ENCODE data around the gene HECTD4.

DNA sequence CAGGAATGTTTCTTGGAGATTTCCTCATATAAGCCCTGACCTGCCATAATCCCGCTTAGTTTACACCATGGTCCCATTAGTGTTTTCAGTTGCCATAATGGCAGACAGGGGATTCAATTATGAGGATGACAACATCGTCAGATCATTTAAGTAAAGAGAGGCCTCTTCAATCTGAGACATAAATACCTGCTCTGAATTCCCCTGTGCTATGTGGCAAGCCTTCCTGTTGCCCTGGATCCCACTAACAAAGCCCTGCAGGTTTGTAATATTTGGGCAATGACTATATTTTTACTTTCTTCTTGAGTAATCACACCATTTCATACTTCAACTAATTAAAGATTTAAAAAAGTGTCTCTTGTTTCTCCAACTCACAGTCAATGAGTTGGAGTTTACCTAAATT is 147.9 kb downstream of the HECTD4 start:
- TF ChIP-seq, protein P1, sequence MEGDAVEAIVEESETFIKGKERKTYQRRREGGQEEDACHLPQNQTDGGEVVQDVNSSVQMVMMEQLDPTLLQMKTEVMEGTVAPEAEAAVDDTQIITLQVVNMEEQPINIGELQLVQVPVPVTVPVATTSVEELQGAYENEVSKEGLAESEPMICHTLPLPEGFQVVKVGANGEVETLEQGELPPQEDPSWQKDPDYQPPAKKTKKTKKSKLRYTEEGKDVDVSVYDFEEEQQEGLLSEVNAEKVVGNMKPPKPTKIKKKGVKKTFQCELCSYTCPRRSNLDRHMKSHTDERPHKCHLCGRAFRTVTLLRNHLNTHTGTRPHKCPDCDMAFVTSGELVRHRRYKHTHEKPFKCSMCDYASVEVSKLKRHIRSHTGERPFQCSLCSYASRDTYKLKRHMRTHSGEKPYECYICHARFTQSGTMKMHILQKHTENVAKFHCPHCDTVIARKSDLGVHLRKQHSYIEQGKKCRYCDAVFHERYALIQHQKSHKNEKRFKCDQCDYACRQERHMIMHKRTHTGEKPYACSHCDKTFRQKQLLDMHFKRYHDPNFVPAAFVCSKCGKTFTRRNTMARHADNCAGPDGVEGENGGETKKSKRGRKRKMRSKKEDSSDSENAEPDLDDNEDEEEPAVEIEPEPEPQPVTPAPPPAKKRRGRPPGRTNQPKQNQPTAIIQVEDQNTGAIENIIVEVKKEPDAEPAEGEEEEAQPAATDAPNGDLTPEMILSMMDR (conservative IDR thresholded peaks at IDR 0.05; ENCODE audit: low read depth, low read length) = no peak
- no peak for TF ChIP-seq POLR2A (IDR thresholded peaks at IDR 0.05; ENCODE audit: low read depth, low read length)

Measured in IMR-90 (cell line).